KMS-11 (cell line): ENCODE data around the gene GPR171.

ENCODE experiments used
- H2AFZ ChIP-seq: fragments of 200-600 bp; sonication (generic); 2 replicates; pipeline ENCODE4 v1.6.1; 2016; ENCODE audit warnings: antibody characterized with exemption, mixed run types, low read depth
- H3K27ac ChIP-seq: fragments of 200-600 bp; sonication (generic); 2 replicates; pipeline ENCODE4 v1.6.1; 2016; ENCODE audit warnings: mild to moderate bottlenecking, mixed run types
- H3K27me3 ChIP-seq: fragments of 200-600 bp; sonication (generic); 2 replicates; pipeline ENCODE4 v1.6.1; 2017; ENCODE audit warnings: mild to moderate bottlenecking, low read depth, mixed run types, moderate library complexity; ENCODE audit not compliant: insufficient read depth
- H3K36me3 ChIP-seq: fragments of 200-600 bp; sonication (generic); 2 replicates; pipeline ENCODE4 v1.6.1; 2017; ENCODE audit warnings: mild to moderate bottlenecking, mixed run types; ENCODE audit not compliant: insufficient read depth
- H3K4me1 ChIP-seq: fragments of 200-600 bp; sonication (generic); 2 replicates; pipeline ENCODE4 v1.6.1; 2016; ENCODE audit warnings: mild to moderate bottlenecking, low read depth, mixed run types; ENCODE audit not compliant: poor library complexity, severe bottlenecking
- H3K4me2 ChIP-seq: fragments of 200-600 bp; sonication (generic); 2 replicates; pipeline ENCODE4 v1.7.0; 2016; ENCODE audit warnings: mild to moderate bottlenecking, mixed run types
- H3K4me3 ChIP-seq: fragments of 200-600 bp; sonication (generic); IDR thresholded peaks from 2 replicates; pipeline ENCODE4 v1.6.1; 2017; ENCODE audit warnings: low read depth, low read length, mixed read lengths; ENCODE audit not compliant: insufficient read depth
- H3K79me2 ChIP-seq: fragments of 200-600 bp; sonication (generic); 2 replicates; pipeline ENCODE4 v1.6.1; 2016; ENCODE audit warnings: low read depth, mixed run types; ENCODE audit not compliant: insufficient read depth
- H3K9ac ChIP-seq: fragments of 200-600 bp; sonication (generic); 2 replicates; pipeline ENCODE4 v1.6.1; 2016; ENCODE audit warnings: mild to moderate bottlenecking, mixed run types
- H4K20me1 ChIP-seq: fragments of 200-600 bp; sonication (generic); 2 replicates; pipeline ENCODE4 v1.6.1; 2016; ENCODE audit warnings: mild to moderate bottlenecking, mixed run types; ENCODE audit not compliant: insufficient read depth
- CTCF ChIP-seq: fragments of 200-600 bp; sonication (generic); conservative IDR thresholded peaks from 2 replicates; pipeline ENCODE4 v1.6.1; 2017; ENCODE audit warnings: low read depth, mild to moderate bottlenecking, antibody characterized with exemption, low read length, moderate library complexity, mixed read lengths

GPR171 gene

GRCh38 chr3:151155409-151156128 is 47.4 kb downstream of the GPR171 start:
- Histone ChIP-seq H3K27ac (no peak overlapping the region), H3K4me3 (no peak overlapping the region), H3K36me3 (no peaks in the 10 kb centered on the region), H3K27me3 (no peaks in the 10 kb centered on the region), H3K4me2 (no peak overlapping the region), H3K4me1 (no peaks in the 10 kb centered on the region), H4K20me1 (no peaks in the 10 kb centered on the region), H2AFZ (no peak overlapping the region), H3K9ac (no peak overlapping the region), H3K79me2 (no peaks in the 10 kb centered on the region)
- TF ChIP-seq CTCF: no peak

GRCh38 chr3:151154566-151154965 is 48.5 kb downstream of the GPR171 start:
- H3K4me1 ChIP-seq: no peaks in the 10 kb centered on the region
- H2AFZ ChIP-seq: no peak overlapping the region
- H3K36me3 ChIP-seq: no peaks in the 10 kb centered on the region
- no peak overlapping the region for H3K9ac ChIP-seq
- no peaks in the 10 kb centered on the region for H3K27me3 ChIP-seq
- H3K79me2 ChIP-seq: no peaks in the 10 kb centered on the region
- no peak overlapping the region for H3K4me2 ChIP-seq
- H4K20me1 ChIP-seq: no peaks in the 10 kb centered on the region
- H3K27ac ChIP-seq: no peak overlapping the region
- no peak for TF ChIP-seq CTCF
- H3K4me3 ChIP-seq: no peak overlapping the region

- TF ChIP-seq CTCF: no peak
- no peak overlapping the region for H3K9ac ChIP-seq
Measured at GRCh38 chr3:151152455-151153079, 50.4 kb downstream of the GPR171 start.

More at GRCh38 chr3:151152455-151153079, 50.4 kb downstream of the GPR171 start:
- no peak overlapping the region for H2AFZ ChIP-seq
- H3K27me3 ChIP-seq: no peaks in the 10 kb centered on the region
- H3K36me3 ChIP-seq: no peaks in the 10 kb centered on the region
- no peaks in the 10 kb centered on the region for H3K4me1 ChIP-seq
- no peak overlapping the region for H3K4me2 ChIP-seq
- no peaks in the 10 kb centered on the region for H4K20me1 ChIP-seq
- H3K4me3 ChIP-seq: no peak overlapping the region
- no peaks in the 10 kb centered on the region for H3K79me2 ChIP-seq
- H3K27ac ChIP-seq: no peak overlapping the region
